Heart left ventricle (tissue), 13 donors: ENCODE measurements around the gene SYNE3.

Experiments
- POLR2A ChIP-seq, 2 donors: fragments of 450-650 bp; IDR thresholded peaks; one replicate each; pipeline ENCODE4 v1.6.1; 2017; ENCODE audit warnings: antibody characterized with exemption in 2 of 2, mild to moderate bottlenecking in 2 of 2, moderate library complexity in 2 of 2
- TF ChIP-seq, protein P1 (sequence below), 12 donors: fragments of 200-600 bp; sonication (generic) in 4 of 12; IDR thresholded peaks; one replicate each; pipeline versions ENCODE4 v1.5.0 to v1.8.0; 2018 to 2022; ENCODE audit warnings: antibody characterized with exemption in 12 of 12, mild to moderate bottlenecking in 5 of 12
- donor health status: ischemic (EF 13 %, LVEDD 7.1; RV severe dilation, severe dysfunction).
- donor health status: DM: no; HTN: yes; CAD: no.
- donor health status: DM: no; HTN: no; CAD: no.
- donor health status: ischemic (EF 25% LVEDD 6.9; RV normal size, moderate dysfunction).
- donor health status: ischemic (EF 25% LVEDD 5.7; RV mildly dilated, moderate dysfunction).
- donor health status: ischemic (EF 35%, LVEDD 5.7; RV mildly dilated, moderate dysfunction).
- donor health status: nonischemic (EF 11% LVEDD 7.7; RV severe dilation, severe dysfunction).
- donor health status: DM: yes; HTN: yes; CAD: no.
- donor health status: PGD.
- donor health status: ischemic (EF 29% LVEDD 5.4; RV normal size, mild dysfunction).
- donor health status: nonischemic (EF 23%, LVEDD 6.1; RV moderate dilation, normal function).

- TF ChIP-seq, protein P1, sequence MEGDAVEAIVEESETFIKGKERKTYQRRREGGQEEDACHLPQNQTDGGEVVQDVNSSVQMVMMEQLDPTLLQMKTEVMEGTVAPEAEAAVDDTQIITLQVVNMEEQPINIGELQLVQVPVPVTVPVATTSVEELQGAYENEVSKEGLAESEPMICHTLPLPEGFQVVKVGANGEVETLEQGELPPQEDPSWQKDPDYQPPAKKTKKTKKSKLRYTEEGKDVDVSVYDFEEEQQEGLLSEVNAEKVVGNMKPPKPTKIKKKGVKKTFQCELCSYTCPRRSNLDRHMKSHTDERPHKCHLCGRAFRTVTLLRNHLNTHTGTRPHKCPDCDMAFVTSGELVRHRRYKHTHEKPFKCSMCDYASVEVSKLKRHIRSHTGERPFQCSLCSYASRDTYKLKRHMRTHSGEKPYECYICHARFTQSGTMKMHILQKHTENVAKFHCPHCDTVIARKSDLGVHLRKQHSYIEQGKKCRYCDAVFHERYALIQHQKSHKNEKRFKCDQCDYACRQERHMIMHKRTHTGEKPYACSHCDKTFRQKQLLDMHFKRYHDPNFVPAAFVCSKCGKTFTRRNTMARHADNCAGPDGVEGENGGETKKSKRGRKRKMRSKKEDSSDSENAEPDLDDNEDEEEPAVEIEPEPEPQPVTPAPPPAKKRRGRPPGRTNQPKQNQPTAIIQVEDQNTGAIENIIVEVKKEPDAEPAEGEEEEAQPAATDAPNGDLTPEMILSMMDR (IDR thresholded peaks at IDR 0.05): no peak
- no peak for TF ChIP-seq POLR2A (IDR thresholded peaks at IDR 0.05)
Observed at GRCh38 chr14:95531473-95531872, 15.0 kb upstream of the SYNE3 start.
